Stimulated activated CD8-positive, alpha-beta memory T cell treated with anti-CD3 and anti-CD28 coated beads, Interleukin-15, amount 100 ng/mL, for 24 hours (primary cell): ENCODE results near the gene RPTOR.

Source experiments
- DNase-seq: peaks from one replicate; pipeline ENCODE4 v3.0.0-alpha.2; 2020; ENCODE audit warnings: low read depth

Gene RPTOR

GRCh38 chr17:80848449-80849102, 303.9 kb downstream of the RPTOR start:
- no peak for DNase-seq

- no peak for DNase-seq
These were observed 304.5 kb downstream of the RPTOR start for GRCh38 chr17:80849119-80849518.

- DNase-seq, result no peak
These were observed 305.5 kb downstream of the RPTOR start for GRCh38 chr17:80850109-80850508.

- no peak for DNase-seq
These were observed 306.2 kb downstream of the RPTOR start for GRCh38 chr17:80850817-80851216.

- DNase-seq, result no peak
These were observed 306.8 kb downstream of the RPTOR start for GRCh38 chr17:80851277-80851925.

GRCh38 chr17:80852476-80853015, 307.9 kb downstream of the RPTOR start:
- no peak for DNase-seq

GRCh38 chr17:80853076-80853475, 308.4 kb downstream of the RPTOR start:
- no peak for DNase-seq

- DNase-seq, result no peak
These were observed 309.6 kb downstream of the RPTOR start for GRCh38 chr17:80854220-80854619.

GRCh38 chr17:80855196-80855947, 310.7 kb downstream of the RPTOR start:
- no peak for DNase-seq

GRCh38 chr17:80855948-80856862, 311.6 kb downstream of the RPTOR start:
- no peak for DNase-seq

GRCh38 chr17:80856863-80857755, 312.5 kb downstream of the RPTOR start:
- DNase-seq, result no peak

GRCh38 chr17:80857756-80858171, 313.1 kb downstream of the RPTOR start:
- DNase-seq, result no peak

- DNase-seq, result no peak
These were observed 313.8 kb downstream of the RPTOR start for GRCh38 chr17:80858301-80859001.

- no peak for DNase-seq
These were observed 314.6 kb downstream of the RPTOR start for GRCh38 chr17:80859002-80859941.

- DNase-seq, result no peak
These were observed 315.5 kb downstream of the RPTOR start for GRCh38 chr17:80860101-80860671.

GRCh38 chr17:80860703-80861417, 316.2 kb downstream of the RPTOR start:
- no peak for DNase-seq

GRCh38 chr17:80861418-80861815, 316.8 kb downstream of the RPTOR start:
- DNase-seq, result no peak

- no peak for DNase-seq
These were observed 317.3 kb downstream of the RPTOR start for GRCh38 chr17:80861892-80862291.
